H9 (cell line): Measurements from ENCODE around the gene CLMN. TPM values are rescaled to one million over a fixed set of nuclear protein-coding genes. Genes with fewer than 3 reads are reported as not detected.

ENCODE experiments used
- DNase-seq: peaks from one replicate; pipeline ENCODE4 v3.0.0-alpha.2; 2017
- H2AFZ ChIP-seq: one replicate; pipeline ENCODE4 v1.6.1; 2013; ENCODE audit warnings: mild to moderate bottlenecking, low read length, control low read depth, moderate library complexity
- H2AK5ac ChIP-seq: 2 replicates; pipeline ENCODE4 v1.6.1; 2013; ENCODE audit warnings: low read length, control low read depth, mixed read lengths; ENCODE audit not compliant: insufficient read length
- H2BK120ac ChIP-seq: one replicate; pipeline ENCODE4 v1.6.1; 2013; ENCODE audit warnings: low read depth, mild to moderate bottlenecking, low read length, control low read depth, inconsistent platforms; ENCODE audit not compliant: poor library complexity, severe bottlenecking
- H2BK12ac ChIP-seq: 2 replicates; pipeline ENCODE4 v1.6.1; 2013; ENCODE audit warnings: low read length, control low read depth, mixed read lengths, low read depth; ENCODE audit not compliant: insufficient read length
- H2BK15ac ChIP-seq: 2 replicates; pipeline ENCODE4 v1.6.1; 2013; ENCODE audit warnings: low read depth, low read length, control low read depth
- H2BK20ac ChIP-seq: one replicate; pipeline ENCODE4 v1.6.1; 2013; ENCODE audit warnings: low read depth, mild to moderate bottlenecking, low read length, control low read depth, inconsistent platforms; ENCODE audit not compliant: poor library complexity, severe bottlenecking
- H2BK5ac ChIP-seq: 2 replicates; pipeline ENCODE4 v1.6.1; 2013; ENCODE audit warnings: low read length, control low read depth, mixed read lengths; ENCODE audit not compliant: insufficient read length
- H3K14ac ChIP-seq: 2 replicates; pipeline ENCODE4 v1.6.1; 2013; ENCODE audit warnings: low read length, control low read depth; ENCODE audit not compliant: insufficient read depth
- H3K18ac ChIP-seq: 2 replicates; pipeline ENCODE4 v1.6.1; 2013; ENCODE audit warnings: low read depth, mild to moderate bottlenecking, mixed read lengths, low read length, control low read depth; ENCODE audit not compliant: insufficient read length
- H3K23ac ChIP-seq: 2 replicates; pipeline ENCODE4 v1.6.1; 2013; ENCODE audit warnings: low read length, control low read depth, mixed read lengths, low read depth; ENCODE audit not compliant: insufficient read length
- H3K23me2 ChIP-seq: 2 replicates; pipeline ENCODE4 v1.6.1; 2013; ENCODE audit warnings: low read depth, mild to moderate bottlenecking, mixed read lengths, low read length, control low read depth; ENCODE audit not compliant: insufficient read length, poor library complexity, severe bottlenecking
- H3K27ac ChIP-seq: 2 replicates; pipeline ENCODE4 v1.5.1; 2013; ENCODE audit warnings: low read length, control low read depth, mixed read lengths, low read depth; ENCODE audit not compliant: insufficient read length
- H3K27me3 ChIP-seq: 2 replicates; pipeline ENCODE4 v1.6.1; 2013; ENCODE audit warnings: low read length, control low read depth, inconsistent platforms; ENCODE audit not compliant: insufficient read depth
- H3K4ac ChIP-seq: 2 replicates; pipeline ENCODE4 v1.6.1; 2013; ENCODE audit warnings: low read depth, mild to moderate bottlenecking, control low read depth, inconsistent platforms, low read length, moderate library complexity
- H3K4me1 ChIP-seq: 2 replicates; pipeline ENCODE4 v1.6.1; 2013; ENCODE audit warnings: low read length, control low read depth, inconsistent platforms; ENCODE audit not compliant: insufficient read depth
- H3K4me2 ChIP-seq: 2 replicates; pipeline ENCODE4 v1.6.1; 2013; ENCODE audit warnings: low read length, control low read depth, mixed read lengths; ENCODE audit not compliant: insufficient read length, insufficient read depth
- H3K56ac ChIP-seq: 2 replicates; pipeline ENCODE4 v1.6.1; 2013; ENCODE audit warnings: low read depth, mild to moderate bottlenecking, mixed read lengths, low read length, control low read depth; ENCODE audit not compliant: insufficient read length
- H3K79me1 ChIP-seq: 2 replicates; pipeline ENCODE4 v1.6.1; 2013; ENCODE audit warnings: low read depth, mild to moderate bottlenecking, moderate library complexity, low read length, control low read depth, inconsistent platforms; ENCODE audit not compliant: insufficient read depth, poor library complexity, severe bottlenecking
- H3K79me2 ChIP-seq: 2 replicates; pipeline ENCODE4 v1.6.1; 2013; ENCODE audit warnings: low read length, control low read depth, inconsistent platforms; ENCODE audit not compliant: insufficient read depth
- H3K9ac ChIP-seq: 2 replicates; pipeline ENCODE4 v1.6.1; 2013; ENCODE audit warnings: low read length, control low read depth, mixed read lengths; ENCODE audit not compliant: insufficient read length; ENCODE audit errors: extremely low read depth
- H3K9me3 ChIP-seq: one replicate; pipeline ENCODE4 v1.6.1; 2013; ENCODE audit warnings: low read depth, low read length, inconsistent platforms; ENCODE audit not compliant: control insufficient read depth
- H3T11ph ChIP-seq: one replicate; pipeline ENCODE4 v1.6.1; 2013; ENCODE audit warnings: mild to moderate bottlenecking, low read length, control low read depth, inconsistent platforms
- H4K20me1 ChIP-seq: one replicate; pipeline ENCODE4 v1.6.1; 2013; ENCODE audit not compliant: control insufficient read depth, insufficient read length, insufficient read depth
- H4K5ac ChIP-seq: 2 replicates; pipeline ENCODE4 v1.6.1; 2013; ENCODE audit warnings: low read depth, mild to moderate bottlenecking, mixed read lengths, low read length, control low read depth; ENCODE audit not compliant: insufficient read length
- H4K8ac ChIP-seq: replicated peaks from 2 replicates; pipeline ENCODE4 v1.6.1; 2013; ENCODE audit warnings: low read length, control low read depth, mixed read lengths, low read depth; ENCODE audit not compliant: insufficient read length
- H4K91ac ChIP-seq: 2 replicates; pipeline ENCODE4 v1.6.1; 2013; ENCODE audit warnings: low read depth, mild to moderate bottlenecking, moderate library complexity, mixed read lengths, low read length, control low read depth; ENCODE audit not compliant: insufficient read length
- H3K27ac Mint-ChIP-seq, 3 experiments: 2 replicates in 2 of 3; 3 replicates in 1 of 3; pipeline ENCODE4 v1.8.0; 2020 to 2021; ENCODE audit warnings: mixed read lengths in 3 of 3, mild to moderate bottlenecking in 1 of 3, moderate library complexity in 1 of 3
- H3K27me3 Mint-ChIP-seq: 2 replicates; pipeline ENCODE4 v1.8.0; 2021; ENCODE audit warnings: low read depth, mild to moderate bottlenecking, moderate library complexity, mixed read lengths
- H3K36me3 Mint-ChIP-seq, 3 experiments: 2 replicates in 2 of 3; 3 replicates in 1 of 3; pipeline ENCODE4 v1.8.0; 2020 to 2021; ENCODE audit warnings: low read depth in 3 of 3, mixed read lengths in 3 of 3; ENCODE audit not compliant: insufficient read depth in 1 of 3
- H3K4me1 Mint-ChIP-seq, 2 experiments: 2 replicates each; pipeline ENCODE4 v1.8.0; 2020; ENCODE audit warnings: mixed read lengths in 2 of 2
- H3K4me3 Mint-ChIP-seq, 2 experiments: 2 replicates in 1 of 2; 3 replicates in 1 of 2; pipeline ENCODE4 v1.8.0; 2020 to 2021; ENCODE audit warnings: mild to moderate bottlenecking in 2 of 2, mixed read lengths in 2 of 2, moderate library complexity in 1 of 2
- H3K9me3 Mint-ChIP-seq, 2 experiments: 2 replicates in 1 of 2; 3 replicates in 1 of 2; pipeline ENCODE4 v1.8.0; 2020; ENCODE audit warnings: mild to moderate bottlenecking in 2 of 2, mixed read lengths in 2 of 2, moderate library complexity in 1 of 2
- WGBS: extraction: QIAGEN DNeasy Blood & Tissue Kit; methylation state at CpG from one replicate; pipeline ENCODE4 v1.1.7; 2013; ENCODE audit warnings: missing lambda C conversion rate, low lambda C conversion rate, mixed read lengths; ENCODE audit not compliant: insufficient read length; ENCODE audit errors: extremely low coverage; 5-methylcytosine and 5-hydroxymethylcytosine counted together
- total RNA-seq: library from RNA; stranded (reverse); gene quantifications from 2 replicates; pipeline ENCODE4 v1.2.1, GENCODE V29; 2021
- TF ChIP-seq, protein P1 (sequence below): fragments of 200-600 bp; sonication (generic); conservative IDR thresholded peaks from 3 replicates; pipeline ENCODE4 v1.8.0; 2021; ENCODE audit warnings: antibody characterized with exemption, mild to moderate bottlenecking

CLMN gene
- total RNA-seq, 1 experiment from 2014 or later: 7.6 TPM

DNA sequence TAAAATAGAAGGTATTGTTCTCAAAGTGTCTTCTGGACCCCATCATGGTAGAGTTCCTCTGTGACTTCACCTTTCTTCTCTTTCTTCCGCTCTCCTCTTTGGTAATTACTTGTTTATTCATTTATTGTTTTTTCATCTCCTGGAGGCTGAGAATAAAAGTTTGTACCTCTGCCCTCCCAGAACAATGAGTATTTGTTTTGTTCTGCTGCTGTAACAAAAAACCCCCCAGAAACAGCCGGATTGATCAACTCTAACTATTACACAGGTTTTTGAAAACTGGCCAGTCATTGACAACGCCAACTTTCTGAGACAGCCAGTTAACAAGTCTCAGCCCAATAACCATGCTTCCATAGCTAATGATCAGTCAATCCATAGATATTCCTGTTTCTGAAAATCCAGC is 154.2 kb downstream of the CLMN start:
- Histone ChIP-seq H3K4ac (no peak overlapping the region), H2AK5ac (no peak overlapping the region), H3K27ac (no peak overlapping the region), H3K23ac (no peak overlapping the region), H3K56ac (no peak overlapping the region), H4K20me1 (no peaks in the 10 kb centered on the region), H3K9me3 (peaks cover 6% of the 10 kb centered on the region), H4K91ac (no peak overlapping the region), H2AFZ (no peak overlapping the region), H3T11ph (no peak overlapping the region), H3K27me3 (no peaks in the 10 kb centered on the region; the same call in 1 of the 2 replicates), H3K9ac (no peak overlapping the region), H2BK15ac (no peak overlapping the region), H3K14ac (no peak overlapping the region), H2BK120ac (no peak overlapping the region), H3K23me2 (no peaks in the 10 kb centered on the region), H3K4me1 (no peaks in the 10 kb centered on the region; the same call in 1 of the 2 replicates), H4K5ac (no peak overlapping the region), H3K18ac (no peak overlapping the region), H3K4me2 (no peak overlapping the region), H2BK20ac (no peak overlapping the region), H4K8ac (no peak overlapping the region), H2BK12ac (no peak overlapping the region), H3K79me2 (no peaks in the 10 kb centered on the region), H3K79me1 (no peaks in the 10 kb centered on the region), H2BK5ac (no peak overlapping the region)
- Mint-ChIP-seq H3K9me3 (peaks cover 19 to 27% of the 10 kb centered on the region in 2 experiments), H3K4me3 (no peak overlapping the region), H3K27ac (no peak overlapping the region), H3K36me3 (peaks cover 10 to 40% (median 12%) of the 10 kb centered on the region in 3 experiments; a peak in 6 of 7 replicates), H3K4me1 (peaks cover 24 to 29% of the 10 kb centered on the region in 2 experiments), H3K27me3 (no peaks in the 10 kb centered on the region)
- TF ChIP-seq, protein P1, sequence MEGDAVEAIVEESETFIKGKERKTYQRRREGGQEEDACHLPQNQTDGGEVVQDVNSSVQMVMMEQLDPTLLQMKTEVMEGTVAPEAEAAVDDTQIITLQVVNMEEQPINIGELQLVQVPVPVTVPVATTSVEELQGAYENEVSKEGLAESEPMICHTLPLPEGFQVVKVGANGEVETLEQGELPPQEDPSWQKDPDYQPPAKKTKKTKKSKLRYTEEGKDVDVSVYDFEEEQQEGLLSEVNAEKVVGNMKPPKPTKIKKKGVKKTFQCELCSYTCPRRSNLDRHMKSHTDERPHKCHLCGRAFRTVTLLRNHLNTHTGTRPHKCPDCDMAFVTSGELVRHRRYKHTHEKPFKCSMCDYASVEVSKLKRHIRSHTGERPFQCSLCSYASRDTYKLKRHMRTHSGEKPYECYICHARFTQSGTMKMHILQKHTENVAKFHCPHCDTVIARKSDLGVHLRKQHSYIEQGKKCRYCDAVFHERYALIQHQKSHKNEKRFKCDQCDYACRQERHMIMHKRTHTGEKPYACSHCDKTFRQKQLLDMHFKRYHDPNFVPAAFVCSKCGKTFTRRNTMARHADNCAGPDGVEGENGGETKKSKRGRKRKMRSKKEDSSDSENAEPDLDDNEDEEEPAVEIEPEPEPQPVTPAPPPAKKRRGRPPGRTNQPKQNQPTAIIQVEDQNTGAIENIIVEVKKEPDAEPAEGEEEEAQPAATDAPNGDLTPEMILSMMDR: no peak
- WGBS: no CpG with 5 or more reads among the region's 3 CpGs
- DNase-seq: no peak
